Uterus (tissue), 2 donors: ENCODE data around the gene KIF26B.

Experiments used
- CTCF ChIP-seq, 4 experiments: fragments of 200-600 bp in 2 of 4; fragments of 450-650 bp in 2 of 4; sonication (generic) in 2 of 4; IDR thresholded peaks; one replicate each; pipeline ENCODE4 v1.5.1; 2016 to 2019; ENCODE audit warnings: antibody characterized with exemption in 4 of 4, mild to moderate bottlenecking in 2 of 4, moderate library complexity in 1 of 4
- POLR2A ChIP-seq, 2 donors: fragments of 450-650 bp; IDR thresholded peaks; one replicate each; pipeline ENCODE4 v1.6.1; 2016; ENCODE audit warnings: antibody characterized with exemption in 2 of 2, mild to moderate bottlenecking in 1 of 2, moderate library complexity in 1 of 2

GRCh38 chr1:245110406-245110805 is 44.4 kb upstream of the KIF26B start:
- TF ChIP-seq CTCF (IDR thresholded peaks at IDR 0.05): no peak
- TF ChIP-seq POLR2A (IDR thresholded peaks at IDR 0.05): no peak
